ENCODE measurements around the gene TNNT2. TPM values are rescaled to one million over a fixed set of nuclear protein-coding genes. Genes with fewer than 3 reads are reported as not detected.

TNNT2 gene
- total RNA-seq: 1,000 to 10,000 TPM; 5,203 to 7,292 (median 7,185) TPM
- 16,707 TPM for polyA plus RNA-seq
- long read RNA-seq, donor 1, partial matches to known transcripts: 2,327 of 2,750 reads
- long read RNA-seq, donor 1, other reads (novel, unspliced or antisense): 421 of 2,750 reads
- long read RNA-seq, donor 2, partial matches to known transcripts: 1,149 of 1,505 reads
- long read RNA-seq, donor 2, other reads (novel, unspliced or antisense): 354 of 1,505 reads
- long read RNA-seq, donor 3, partial matches to known transcripts: 970 of 1,317 reads
- long read RNA-seq, donor 3, other reads (novel, unspliced or antisense): 345 of 1,317 reads
- long read RNA-seq, donor 4, partial matches to known transcripts: 1,205 of 1,554 reads
- long read RNA-seq, donor 4, other reads (novel, unspliced or antisense): 347 of 1,554 reads

GRCh38 chr1:201377611-201378092 is at the start of gene TNNT2:
TNNT2 (minus strand) TSS chr1:201377680; CDS start chr1:201373254, 4,426 bp downstream.
- Histone ChIP-seq H3K27ac (ENCODE audit: low read length) (peak within 1 kb of the TSS; percentile 97), H3K27me3 (ENCODE audit: control insufficient read depth, insufficient read depth) (no peaks in the 10 kb centered on the region), H3K9me3 (ENCODE audit: control insufficient read depth, low read length) (no peaks in the 10 kb centered on the region), H3K4me1 (ENCODE audit: control insufficient read depth, insufficient read depth, low read length) (no peaks in the 10 kb centered on the region), H3K4me3 (ENCODE audit: low read length) (peak within 1 kb of the TSS; percentile 49)
- DNase-seq (peak; percentile 61 to 87 (median 77)), ATAC-seq (peak; percentile 60 to 62)
- intact Hi-C loops (cut with DNase I): no loop called here
- 33% methylated on average over 9 of the region's 9 CpGs for WGBS

- no peaks in the 10 kb centered on the region for H3K4me1 ChIP-seq (ENCODE audit: control insufficient read depth, insufficient read depth, low read length)
- ATAC-seq (peak in 1 of 2 donors; percentile 40), DNase-seq (no peak)
- WGBS: 57% methylated on average over 15 of the region's 15 CpGs
- no peaks in the 10 kb centered on the region for H3K9me3 ChIP-seq (ENCODE audit: control insufficient read depth, low read length)
- H3K27me3 ChIP-seq (ENCODE audit: control insufficient read depth, insufficient read depth): no peaks in the 10 kb centered on the region
- H3K27ac ChIP-seq (ENCODE audit: low read length): peak overlapping the region; percentile 30
- intact Hi-C loops (cut with DNase I): no loop called here
- H3K4me3 ChIP-seq (ENCODE audit: low read length): no peak overlapping the region
These were observed 49.2 kb upstream of the TNNT2 start for GRCh38 chr1:201426479-201427310.

- 96% methylated on average over 2 of the region's 2 CpGs for whole genome bisulfite sequencing
- DNase-seq: no peak
- Histone ChIP-seq H3K4me1 (ENCODE audit: control insufficient read depth, insufficient read depth, low read length) (peaks cover 4% of the 10 kb centered on the region), H3K9me3 (ENCODE audit: control insufficient read depth, low read length) (no peaks in the 10 kb centered on the region), H3K27me3 (ENCODE audit: control insufficient read depth, insufficient read depth) (no peaks in the 10 kb centered on the region), H3K27ac (ENCODE audit: low read length) (no peak overlapping the region), H3K4me3 (ENCODE audit: low read length) (no peak overlapping the region)
- intact Hi-C loops (cut with DNase I): no loop called here
- ATAC-seq: no peak
These were observed 46.7 kb upstream of the TNNT2 start for GRCh38 chr1:201424146-201424545.

- no peaks in the 10 kb centered on the region for H3K27me3 ChIP-seq (ENCODE audit: control insufficient read depth, insufficient read depth)
- H3K27ac ChIP-seq (ENCODE audit: low read length): no peak overlapping the region
- WGBS: 89% methylated on average over 6 of the region's 6 CpGs
- DNase-seq (no peak), ATAC-seq (no peak)
- H3K4me3 ChIP-seq (ENCODE audit: low read length): no peak overlapping the region
- H3K4me1 ChIP-seq (ENCODE audit: control insufficient read depth, insufficient read depth, low read length): peaks cover 4% of the 10 kb centered on the region
- intact Hi-C loops (cut with DNase I): no loop called here
- H3K9me3 ChIP-seq (ENCODE audit: control insufficient read depth, low read length): no peaks in the 10 kb centered on the region
These were observed 46.2 kb upstream of the TNNT2 start for GRCh38 chr1:201423655-201424054.

GRCh38 chr1:201422436-201423030 is 45.1 kb upstream of the TNNT2 start:
- H3K27me3 ChIP-seq (ENCODE audit: control insufficient read depth, insufficient read depth): no peaks in the 10 kb centered on the region
- H3K9me3 ChIP-seq (ENCODE audit: control insufficient read depth, low read length): no peaks in the 10 kb centered on the region
- no peak for ATAC-seq
- intact Hi-C loops (cut with DNase I): no loop called here
- 71% methylated on average over 6 of the region's 6 CpGs for WGBS
- no peak for DNase-seq
- H3K4me3 ChIP-seq (ENCODE audit: low read length): no peak overlapping the region
- no peak overlapping the region for H3K27ac ChIP-seq (ENCODE audit: low read length)
- peaks cover 4% of the 10 kb centered on the region for H3K4me1 ChIP-seq (ENCODE audit: control insufficient read depth, insufficient read depth, low read length)

- intact Hi-C loops (cut with DNase I): no loop called here
- 66% methylated on average over 3 of the region's 3 CpGs for WGBS
- no peak for ATAC-seq
- H3K27ac ChIP-seq (ENCODE audit: low read length): no peak overlapping the region
- no peak for DNase-seq
- H3K4me1 ChIP-seq (ENCODE audit: control insufficient read depth, insufficient read depth, low read length): peaks cover 4% of the 10 kb centered on the region
- H3K27me3 ChIP-seq (ENCODE audit: control insufficient read depth, insufficient read depth): no peaks in the 10 kb centered on the region
- H3K9me3 ChIP-seq (ENCODE audit: control insufficient read depth, low read length): no peaks in the 10 kb centered on the region
- H3K4me3 ChIP-seq (ENCODE audit: low read length): no peak overlapping the region
These were observed 44.5 kb upstream of the TNNT2 start for GRCh38 chr1:201422026-201422425.

- Histone ChIP-seq H3K9me3 (ENCODE audit: control insufficient read depth, low read length) (no peaks in the 10 kb centered on the region), H3K4me3 (ENCODE audit: low read length) (no peak overlapping the region), H3K27me3 (ENCODE audit: control insufficient read depth, insufficient read depth) (no peaks in the 10 kb centered on the region), H3K4me1 (ENCODE audit: control insufficient read depth, insufficient read depth, low read length) (peaks cover 4% of the 10 kb centered on the region), H3K27ac (ENCODE audit: low read length) (peak overlapping the region; percentile 21)
- DNase-seq (no peak), ATAC-seq (no peak)
- WGBS: 62% methylated on average over 8 of the region's 8 CpGs
- intact Hi-C loops (cut with DNase I): no loop called here
These were observed 43.6 kb upstream of the TNNT2 start for GRCh38 chr1:201421041-201421440.

- peak in 1 of 2 donors; percentile 6 for ATAC-seq
- H3K4me3 ChIP-seq (ENCODE audit: low read length): no peak overlapping the region
- no peaks in the 10 kb centered on the region for H3K9me3 ChIP-seq (ENCODE audit: control insufficient read depth, low read length)
- WGBS: 73% methylated on average over 7 of the region's 7 CpGs
- intact Hi-C loops (cut with DNase I): no loop called here
- no peak for DNase-seq
- peak overlapping the region; percentile 21 for H3K27ac ChIP-seq (ENCODE audit: low read length)
- H3K27me3 ChIP-seq (ENCODE audit: control insufficient read depth, insufficient read depth): no peaks in the 10 kb centered on the region
- H3K4me1 ChIP-seq (ENCODE audit: control insufficient read depth, insufficient read depth, low read length): peaks cover 4% of the 10 kb centered on the region
These were observed 43.1 kb upstream of the TNNT2 start for GRCh38 chr1:201420608-201421002.

GRCh38 chr1:201419746-201420607 is 42.5 kb upstream of the TNNT2 start:
- peaks cover 4% of the 10 kb centered on the region for H3K4me1 ChIP-seq (ENCODE audit: control insufficient read depth, insufficient read depth, low read length)
- intact Hi-C loops (cut with DNase I): no loop called here
- ATAC-seq (peak in 1 of 2 donors; percentile 7), DNase-seq (no peak)
- no peak overlapping the region for H3K27ac ChIP-seq (ENCODE audit: low read length)
- no peaks in the 10 kb centered on the region for H3K27me3 ChIP-seq (ENCODE audit: control insufficient read depth, insufficient read depth)
- 47% methylated on average over 12 of the region's 12 CpGs for WGBS
- no peaks in the 10 kb centered on the region for H3K9me3 ChIP-seq (ENCODE audit: control insufficient read depth, low read length)
- no peak overlapping the region for H3K4me3 ChIP-seq (ENCODE audit: low read length)

- Histone ChIP-seq H3K27ac (ENCODE audit: low read length) (no peak overlapping the region), H3K27me3 (ENCODE audit: control insufficient read depth, insufficient read depth) (no peaks in the 10 kb centered on the region), H3K9me3 (ENCODE audit: control insufficient read depth, low read length) (no peaks in the 10 kb centered on the region), H3K4me3 (ENCODE audit: low read length) (no peak overlapping the region), H3K4me1 (ENCODE audit: control insufficient read depth, insufficient read depth, low read length) (peaks cover 4% of the 10 kb centered on the region)
- no peak for DNase-seq
- intact Hi-C loops (cut with DNase I): no loop called here
- 73% methylated on average over 4 of the region's 4 CpGs for WGBS
- ATAC-seq: no peak
These were observed 41.8 kb upstream of the TNNT2 start for GRCh38 chr1:201419256-201419655.

Measured in right cardiac atrium (tissue), 5 donors.